GM19438 (cell line): Measurements from ENCODE around the gene CUL9.

Experiments
- ATAC-seq: cut with Tn5 transposase; IDR thresholded peaks from one replicate; pipeline ENCODE4 v1.9.1; 2021; ENCODE audit warnings: low read depth; ENCODE audit not compliant: unreplicated experiment

CUL9 gene

DNA sequence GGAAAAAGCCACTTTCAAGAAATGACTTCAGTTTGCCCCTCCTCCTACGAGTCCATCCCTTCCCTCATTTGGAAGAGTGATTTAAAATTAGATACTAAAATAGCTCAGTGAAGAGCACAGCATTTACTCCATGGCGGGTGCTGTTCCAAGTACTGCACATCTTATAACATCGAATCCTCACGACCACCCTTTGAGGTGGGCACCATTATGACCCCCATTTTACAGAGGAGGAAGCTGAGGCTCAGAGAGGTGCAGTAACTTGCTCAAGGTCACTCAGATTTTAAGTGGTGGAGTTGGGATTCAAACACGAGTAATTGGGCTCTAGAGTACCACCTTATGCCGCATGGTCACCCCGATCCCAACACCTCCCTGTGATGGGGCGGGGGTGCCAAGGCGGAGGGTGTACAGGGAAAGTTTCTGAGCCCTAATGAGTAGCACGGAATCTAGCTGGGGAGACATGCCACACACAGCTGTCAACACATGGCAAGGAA lies 86.8 kb downstream of the CUL9 start:
- no peak for ATAC-seq

DNA sequence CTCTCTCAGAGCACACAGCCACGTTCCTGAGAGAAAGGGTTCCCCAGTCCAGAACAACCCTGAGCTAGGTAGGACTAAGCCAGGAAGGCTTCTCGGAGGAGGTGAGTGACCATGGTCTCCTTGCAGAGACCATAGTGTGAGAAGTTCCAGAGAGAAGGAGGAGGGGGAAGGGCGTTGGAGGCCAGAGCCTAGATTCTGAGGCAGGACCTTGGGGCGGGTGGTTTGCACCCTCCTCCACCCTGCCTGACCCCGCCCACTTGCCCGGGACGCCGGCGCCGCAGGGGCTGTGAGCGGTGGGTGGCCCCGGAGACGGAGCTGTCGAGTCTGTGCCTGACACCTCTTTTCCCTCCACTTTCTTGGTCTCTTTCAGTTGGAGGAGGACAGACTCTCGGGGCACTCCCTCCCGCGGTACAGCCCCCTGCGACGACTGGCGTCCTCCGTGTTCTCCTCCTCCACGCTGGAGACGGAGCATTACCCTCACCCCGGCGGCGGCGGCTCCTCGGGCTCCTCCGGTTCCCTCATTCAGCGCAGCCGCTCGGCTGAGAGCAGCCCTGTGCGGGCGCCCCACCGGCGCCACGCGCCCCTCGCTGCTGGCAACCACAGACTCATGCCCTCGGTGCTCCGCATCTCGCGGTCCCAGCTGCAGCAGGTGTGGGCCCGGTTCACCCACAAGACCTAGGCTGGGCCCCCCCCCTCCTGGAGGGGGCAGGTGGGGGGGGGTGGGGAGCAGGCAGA lies 87.4 kb downstream of the CUL9 start:
- no peak for ATAC-seq

DNA sequence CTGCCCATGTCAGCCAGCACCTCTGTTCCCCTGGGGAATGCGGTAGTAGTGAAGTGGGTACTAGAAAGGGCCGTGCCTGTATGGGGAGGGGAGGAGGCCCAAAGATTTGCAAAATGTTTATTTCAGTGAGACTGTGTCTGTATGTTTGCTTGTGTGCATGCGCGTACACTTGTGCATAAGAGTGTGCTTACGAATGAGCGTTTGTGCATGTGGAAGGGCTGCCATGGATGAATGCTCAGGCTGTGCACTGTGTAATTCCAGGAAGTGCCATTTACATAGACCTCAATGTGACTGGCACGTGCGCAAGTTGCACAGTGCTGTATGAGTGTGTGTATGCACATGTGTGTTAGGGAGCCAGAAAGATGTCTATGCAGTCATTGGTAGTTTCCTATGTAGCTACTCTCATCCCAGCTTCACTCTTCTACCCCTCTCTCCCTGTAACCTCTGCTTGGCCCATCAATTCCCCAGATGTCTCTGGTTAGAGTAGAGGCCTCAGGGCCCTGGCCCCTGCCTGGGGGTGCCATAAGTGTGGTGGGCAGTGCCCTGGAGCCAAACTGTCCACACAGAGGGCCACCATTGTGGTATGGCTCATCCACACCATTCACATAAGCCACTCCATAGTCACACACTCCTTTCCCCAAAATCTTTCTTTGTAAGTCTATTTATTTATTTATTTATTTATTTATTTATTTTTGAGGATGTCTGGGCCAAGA lies 89.3 kb downstream of the CUL9 start:
- ATAC-seq = no peak

DNA sequence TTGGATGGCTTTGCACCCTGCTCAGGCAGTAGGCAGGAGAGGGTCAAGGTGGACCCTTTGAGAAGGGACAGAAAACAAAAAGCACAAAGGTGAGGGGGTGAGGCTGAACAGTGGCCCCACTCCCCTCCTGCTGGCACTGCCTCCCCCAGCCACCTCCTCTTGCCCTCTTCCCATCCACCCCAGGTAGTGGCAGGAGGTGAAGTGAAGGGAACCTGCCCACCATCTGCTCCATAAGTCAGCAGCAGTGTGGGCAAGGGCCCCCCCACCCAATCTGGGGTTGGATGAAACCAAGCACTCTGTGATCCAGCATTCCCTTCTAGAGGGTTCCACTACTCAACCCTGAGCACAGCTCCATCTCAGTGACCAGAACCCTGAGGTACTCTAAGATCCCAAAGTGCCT lies 89.9 kb downstream of the CUL9 start:
- ATAC-seq = no peak

DNA sequence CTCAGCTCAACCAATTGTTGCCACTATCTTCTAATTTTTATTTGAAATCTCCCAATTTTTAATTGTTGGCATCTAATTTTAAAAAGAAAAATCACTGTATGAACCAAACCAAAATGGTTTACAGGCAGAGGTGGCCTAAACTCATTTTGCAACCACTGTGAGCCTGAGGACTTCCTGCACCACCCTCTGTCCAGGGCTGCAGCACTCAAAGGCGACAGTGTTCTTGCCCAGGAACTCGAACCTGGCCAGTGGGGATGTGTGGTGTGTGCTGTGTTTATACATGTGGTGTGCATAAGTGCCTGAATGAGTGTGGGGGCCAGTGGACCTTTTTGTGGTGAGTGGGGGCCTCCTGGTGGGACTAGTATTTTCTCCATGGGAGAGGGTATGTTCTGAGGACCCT lies 91.7 kb downstream of the CUL9 start:
- ATAC-seq = no peak
